ENCODE results near the gene PTCH2. TPM values are rescaled to one million over a fixed set of nuclear protein-coding genes. Genes with fewer than 3 reads are reported as not detected.

The PTCH2 gene
- total and polyA plus RNA-seq, 2 of the 13 experiments (the other 11 are each of a cell fraction or from before 2014, with no cell fraction given), result 0.60 to 1.5 TPM

DNA sequence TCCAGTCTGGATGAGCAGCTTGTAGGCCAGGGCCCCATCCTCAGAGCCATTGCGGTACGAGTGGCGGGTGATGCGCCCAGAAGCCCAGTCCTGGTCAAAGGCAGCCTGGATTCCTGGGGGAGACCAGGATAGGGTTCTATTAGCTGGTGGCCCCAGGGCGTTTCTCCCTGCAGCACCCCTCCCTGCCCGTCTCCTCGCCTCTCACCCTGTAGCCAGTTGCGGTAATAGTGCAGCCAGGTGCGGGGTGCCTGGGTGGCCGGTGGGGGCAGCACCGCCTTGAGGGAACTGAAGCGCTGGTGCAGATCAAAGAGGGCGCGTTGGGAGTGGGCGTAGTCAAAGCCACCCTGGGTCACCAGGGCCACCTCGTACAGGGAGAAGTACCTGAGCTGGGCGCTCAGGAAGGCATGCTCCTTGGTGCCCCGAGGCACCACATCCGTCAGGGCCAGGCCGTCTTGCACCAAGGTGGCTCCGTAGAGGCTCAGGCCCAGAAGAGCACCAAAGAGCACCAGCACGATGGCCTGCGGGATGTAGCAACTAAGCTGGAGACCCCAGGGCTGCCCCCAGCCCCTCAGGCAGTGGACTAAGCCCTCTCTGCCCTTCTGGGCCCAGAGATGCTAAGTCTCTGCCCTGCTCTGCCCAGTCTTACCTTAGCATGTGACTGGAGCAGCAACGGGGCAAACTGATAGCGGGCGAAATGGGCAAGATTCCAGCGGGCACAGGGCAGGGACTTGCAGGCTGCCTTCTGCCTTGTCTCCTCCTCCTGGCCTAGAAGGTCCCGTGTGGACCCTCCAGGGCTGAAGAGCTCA, 15.7 kb downstream of the PTCH2 start (continued):
- TF ChIP-seq ZNF318 (CRISPR knock-in tag; IDR thresholded peaks at IDR 0.05), result no peak
- TF ChIP-seq ZNF678 (CRISPR knock-in tag; IDR thresholded peaks at IDR 0.05), result peak; percentile 39; the same call in 1 of the 2 replicates
- TF ChIP-seq ZFX (CRISPR knock-in tag; IDR thresholded peaks at IDR 0.05; ENCODE audit: low read depth), result peak; percentile 59
- 0 out of 2 replicates have a peak, but pooled peaks have one; percentile 1 for TF ChIP-seq KLF13 (CRISPR knock-in tag; IDR thresholded peaks at IDR 0.05)
- TF ChIP-seq RCOR2 (CRISPR knock-in tag; IDR thresholded peaks at IDR 0.05), result peak; percentile 22; the same call in 1 of the 2 replicates
- no peak for TF ChIP-seq ZFP36L2 (CRISPR knock-in tag; IDR thresholded peaks at IDR 0.05)
- TF ChIP-seq ARNT2 (CRISPR knock-in tag; IDR thresholded peaks at IDR 0.05; ENCODE audit: low read depth), result no peak; the same call in 1 of the 2 replicates
- TF ChIP-seq ZNF770 (CRISPR knock-in tag; IDR thresholded peaks at IDR 0.05), result no peak; the same call in 1 of the 2 replicates
- peak; percentile 68; the same call in 1 of the 2 replicates for TF ChIP-seq DRAP1 (CRISPR knock-in tag; IDR thresholded peaks at IDR 0.05)
- TF ChIP-seq GMEB1 (CRISPR knock-in tag; IDR thresholded peaks at IDR 0.05; ENCODE audit: borderline replicate concordance), result peak; percentile 41; the same call in 1 of the 2 replicates
- peak; percentile 59 to 83; a peak in 3 of 4 replicates for TF ChIP-seq HMGXB4 (CRISPR knock-in tag; IDR thresholded peaks at IDR 0.05; ENCODE audit: borderline replicate concordance in 1 of 2, low read depth in 1 of 2)
- no peak for TF ChIP-seq KAT7 (CRISPR knock-in tag; IDR thresholded peaks at IDR 0.05; ENCODE audit: borderline replicate concordance)
- no peak for TF ChIP-seq ZNF251 (CRISPR knock-in tag; IDR thresholded peaks at IDR 0.05)

Data from HepG2 (cell line).